Fibroblast of lung (primary cell): ENCODE results near the gene CIAPIN1. TPM values are rescaled to one million over a fixed set of nuclear protein-coding genes. Genes with fewer than 3 reads are reported as not detected.

ENCODE experiments used
- DNase-seq, 2 donors: peaks; one replicate each; pipeline versions ENCODE4 v3.0.0 to v3.0.0-alpha.2; 2010; ENCODE audit warnings: low read depth in 2 of 2
- H2AFZ ChIP-seq: 2 replicates; pipeline ENCODE4 v1.5.1; 2012; ENCODE audit warnings: low read length, control low read depth, inconsistent platforms
- H3K27ac ChIP-seq: 2 replicates; pipeline ENCODE4 v1.5.1; 2011; ENCODE audit warnings: low read length, control low read depth; ENCODE audit not compliant: insufficient read depth
- H3K27me3 ChIP-seq: 2 replicates; pipeline ENCODE4 v1.5.1; 2011; ENCODE audit warnings: mild to moderate bottlenecking, low read length; ENCODE audit not compliant: control insufficient read depth, insufficient read depth
- H3K36me3 ChIP-seq: 2 replicates; pipeline ENCODE4 v1.5.1; 2011; ENCODE audit warnings: low read length; ENCODE audit not compliant: control insufficient read depth, insufficient read depth
- H3K4me1 ChIP-seq: 2 replicates; pipeline ENCODE4 v1.5.1; 2011; ENCODE audit warnings: low read length; ENCODE audit not compliant: control insufficient read depth, insufficient read depth; ENCODE audit errors: extremely low read depth
- H3K4me2 ChIP-seq: 2 replicates; pipeline ENCODE4 v1.5.1; 2011; ENCODE audit warnings: low read length, control low read depth; ENCODE audit not compliant: insufficient read depth; ENCODE audit errors: extremely low read depth
- H3K4me3 ChIP-seq, 4 experiments: fragments of 200-600 bp in 1 of 4; sonication (generic) in 1 of 4; replicated peaks in 1 of 4; 2 replicates each; pipeline ENCODE4 v1.5.1; 2011 to 2016; ENCODE audit warnings: low read length in 4 of 4, low read depth in 3 of 4, mild to moderate bottlenecking in 3 of 4, control low read depth in 2 of 4, inconsistent platforms in 1 of 4, mixed read lengths in 1 of 4; ENCODE audit not compliant: insufficient read depth in 1 of 4; ENCODE audit errors: control extremely low read depth in 1 of 4
- H3K79me2 ChIP-seq: 2 replicates; pipeline ENCODE4 v1.5.1; 2012; ENCODE audit warnings: mild to moderate bottlenecking, low read length, inconsistent platforms; ENCODE audit not compliant: control insufficient read depth, insufficient read depth
- H3K9ac ChIP-seq: 2 replicates; pipeline ENCODE4 v1.5.1; 2011; ENCODE audit warnings: mild to moderate bottlenecking, low read length, control low read depth; ENCODE audit not compliant: insufficient read depth
- H3K9me3 ChIP-seq: 2 replicates; pipeline ENCODE4 v1.5.1; 2012; ENCODE audit warnings: low read depth, low read length; ENCODE audit not compliant: control insufficient read depth, insufficient read depth
- H4K20me1 ChIP-seq: 2 replicates; pipeline ENCODE4 v1.5.1; 2011; ENCODE audit warnings: low read length; ENCODE audit not compliant: control insufficient read depth, insufficient read depth; ENCODE audit errors: extremely low read depth
- EZH2 ChIP-seq: IDR thresholded peaks from 2 replicates; pipeline ENCODE4 v1.5.1; 2012; ENCODE audit warnings: low read length, control low read depth, mild to moderate bottlenecking; ENCODE audit errors: missing control alignments
- polyA plus RNA-seq, 2 donors: library from polyadenylated mRNA; depleted of rRNA in 1 of 2; stranded (reverse) in 1 of 2; unstranded in 1 of 2; fragments of >200 nt; gene quantifications; 2 replicates each; pipeline ENCODE4 v1.2.1, GENCODE V29; 2011 to 2012; ENCODE audit warnings: missing spikeins in 1 of 2
- total RNA-seq: library from RNA; depleted of rRNA; stranded (reverse); fragments of >200 nt; gene quantifications from 2 replicates; pipeline ENCODE4 v1.2.1, GENCODE V29; 2014
- TF ChIP-seq, protein P1 (sequence below), 2 donors: IDR thresholded peaks in 1 of 2; conservative IDR thresholded peaks in 1 of 2; 1 replicate in 1 of 2; 2 replicates in 1 of 2; pipeline ENCODE4 v1.5.1; 2011 to 2012; ENCODE audit warnings: low read length in 2 of 2, control low read depth in 1 of 2, inconsistent platforms in 1 of 2, low read depth in 1 of 2, mild to moderate bottlenecking in 1 of 2

The CIAPIN1 gene
- total and polyA plus RNA-seq, 2 donors (not counting 1 experiment from before 2014, with no cell fraction given) = 38.3 to 40.2 TPM

DNA sequence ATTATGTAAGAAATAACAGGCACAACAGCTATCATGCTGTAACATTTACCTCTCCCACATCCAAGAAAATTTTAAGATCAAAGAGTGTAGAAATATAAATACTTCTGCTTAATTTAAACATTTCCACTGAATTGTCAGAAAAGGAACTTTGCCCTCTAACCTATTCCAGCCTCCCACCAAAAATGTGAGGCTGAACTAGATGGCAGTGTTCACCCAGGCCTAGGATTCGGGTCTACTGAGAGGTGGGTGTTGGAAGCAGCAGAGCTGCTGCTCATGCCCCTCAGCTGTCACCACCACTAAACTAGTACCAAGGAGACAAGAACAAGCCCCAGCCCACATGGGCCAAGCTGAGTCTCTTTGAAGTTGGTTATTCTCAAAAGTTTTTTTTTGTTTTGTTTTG, 11.3 kb downstream of the CIAPIN1 start:
- H3K9ac ChIP-seq = no peak overlapping the region
- H3K79me2 ChIP-seq = no peaks in the 10 kb centered on the region
- no peak for DNase-seq
- no peaks in the 10 kb centered on the region for H3K9me3 ChIP-seq
- no peaks in the 10 kb centered on the region for H3K27me3 ChIP-seq
- no peak for TF ChIP-seq EZH2
- TF ChIP-seq, protein P1, sequence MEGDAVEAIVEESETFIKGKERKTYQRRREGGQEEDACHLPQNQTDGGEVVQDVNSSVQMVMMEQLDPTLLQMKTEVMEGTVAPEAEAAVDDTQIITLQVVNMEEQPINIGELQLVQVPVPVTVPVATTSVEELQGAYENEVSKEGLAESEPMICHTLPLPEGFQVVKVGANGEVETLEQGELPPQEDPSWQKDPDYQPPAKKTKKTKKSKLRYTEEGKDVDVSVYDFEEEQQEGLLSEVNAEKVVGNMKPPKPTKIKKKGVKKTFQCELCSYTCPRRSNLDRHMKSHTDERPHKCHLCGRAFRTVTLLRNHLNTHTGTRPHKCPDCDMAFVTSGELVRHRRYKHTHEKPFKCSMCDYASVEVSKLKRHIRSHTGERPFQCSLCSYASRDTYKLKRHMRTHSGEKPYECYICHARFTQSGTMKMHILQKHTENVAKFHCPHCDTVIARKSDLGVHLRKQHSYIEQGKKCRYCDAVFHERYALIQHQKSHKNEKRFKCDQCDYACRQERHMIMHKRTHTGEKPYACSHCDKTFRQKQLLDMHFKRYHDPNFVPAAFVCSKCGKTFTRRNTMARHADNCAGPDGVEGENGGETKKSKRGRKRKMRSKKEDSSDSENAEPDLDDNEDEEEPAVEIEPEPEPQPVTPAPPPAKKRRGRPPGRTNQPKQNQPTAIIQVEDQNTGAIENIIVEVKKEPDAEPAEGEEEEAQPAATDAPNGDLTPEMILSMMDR (conservative IDR thresholded peaks at IDR 0.05 in 1 of 2, IDR thresholded peaks at IDR 0.05 in 1 of 2; ENCODE audit: low read depth in 1 of 2, low read length in 2 of 2) = no peak
- H3K27ac ChIP-seq = no peak overlapping the region
- H2AFZ ChIP-seq = no peak overlapping the region
- H3K4me2 ChIP-seq = no peak overlapping the region
- no peaks in the 10 kb centered on the region for H4K20me1 ChIP-seq
- H3K4me1 ChIP-seq = no peaks in the 10 kb centered on the region
- H3K36me3 ChIP-seq = peaks cover 8% of the 10 kb centered on the region
- no peak overlapping the region for H3K4me3 ChIP-seq

- Histone ChIP-seq H3K9me3 (no peaks in the 10 kb centered on the region), H3K4me3 (no peak overlapping the region), H3K79me2 (no peaks in the 10 kb centered on the region), H3K4me1 (no peaks in the 10 kb centered on the region), H3K27me3 (no peaks in the 10 kb centered on the region), H3K9ac (no peak overlapping the region), H3K27ac (no peak overlapping the region), H2AFZ (no peak overlapping the region), H3K4me2 (no peak overlapping the region), H3K36me3 (peaks cover 11% of the 10 kb centered on the region), H4K20me1 (no peaks in the 10 kb centered on the region)
- DNase-seq = no peak
- no peak for TF ChIP-seq EZH2
- TF ChIP-seq, protein P1 (conservative IDR thresholded peaks at IDR 0.05 in 1 of 2, IDR thresholded peaks at IDR 0.05 in 1 of 2; ENCODE audit: low read depth in 1 of 2, low read length in 2 of 2) = no peak
These were observed 13.2 kb downstream of the CIAPIN1 start for GRCh38 chr16:57434003-57434402.

DNA sequence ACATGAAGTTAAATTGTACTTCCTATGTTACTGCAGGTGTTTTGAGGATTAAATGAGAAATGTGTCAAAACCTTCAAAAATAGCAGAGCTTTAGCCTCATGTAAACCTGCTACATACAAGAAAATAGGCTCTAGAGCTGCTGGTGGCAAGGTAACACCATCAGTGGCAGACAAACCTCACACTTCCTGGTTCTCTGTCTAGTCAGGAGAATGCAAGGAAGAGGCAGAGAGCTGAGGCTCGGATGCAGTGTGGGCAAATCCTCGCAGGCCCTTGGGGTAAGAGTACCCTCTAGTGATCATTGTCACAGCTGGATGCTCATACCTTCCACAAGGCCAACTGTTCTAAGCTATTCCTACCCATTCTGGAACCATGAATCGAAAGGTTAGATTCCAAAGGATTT, 14.2 kb downstream of the CIAPIN1 start:
- no peaks in the 10 kb centered on the region for H3K79me2 ChIP-seq
- TF ChIP-seq EZH2 = no peak
- TF ChIP-seq, protein P1 (conservative IDR thresholded peaks at IDR 0.05 in 1 of 2, IDR thresholded peaks at IDR 0.05 in 1 of 2; ENCODE audit: low read depth in 1 of 2, low read length in 2 of 2) = no peak
- no peaks in the 10 kb centered on the region for H3K4me1 ChIP-seq

More for the DNA sequence above, 14.2 kb downstream of the CIAPIN1 start:
- no peak overlapping the region for H3K27ac ChIP-seq
- H2AFZ ChIP-seq = no peak overlapping the region
- no peaks in the 10 kb centered on the region for H4K20me1 ChIP-seq
- no peak overlapping the region for H3K4me3 ChIP-seq
- H3K36me3 ChIP-seq = peaks cover 15% of the 10 kb centered on the region
- H3K27me3 ChIP-seq = no peaks in the 10 kb centered on the region
- no peak overlapping the region for H3K9ac ChIP-seq
- no peak overlapping the region for H3K4me2 ChIP-seq
- H3K9me3 ChIP-seq = no peaks in the 10 kb centered on the region
- DNase-seq = no peak
